BLaER1 (cell line): ENCODE results near the gene CLIC3.

Experiments used
- H3K27ac ChIP-seq: shearing (Covaris generic); formaldehyde crosslinking; 2 replicates; pipeline ENCODE4 v1.8.1; 2022
- H3K27me3 ChIP-seq: shearing (Covaris generic); formaldehyde crosslinking; 2 replicates; pipeline ENCODE4 v1.8.1; 2022
- H3K36me3 ChIP-seq: shearing (Covaris generic); formaldehyde crosslinking; 2 replicates; pipeline ENCODE4 v1.8.1; 2022
- H3K4me1 ChIP-seq: shearing (Covaris generic); formaldehyde crosslinking; 2 replicates; pipeline ENCODE4 v1.8.1; 2022
- H3K4me2 ChIP-seq: shearing (Covaris generic); formaldehyde crosslinking; 2 replicates; pipeline ENCODE4 v1.8.1; 2022
- H3K4me3 ChIP-seq: shearing (Covaris generic); formaldehyde crosslinking; 2 replicates; pipeline ENCODE4 v1.8.1; 2022
- H3K9ac ChIP-seq: shearing (Covaris generic); formaldehyde crosslinking; 2 replicates; pipeline ENCODE4 v1.8.1; 2022
- H3K9me3 ChIP-seq: shearing (Covaris generic); formaldehyde crosslinking; 2 replicates; pipeline ENCODE4 v1.8.1; 2022
- H4K20me1 ChIP-seq: shearing (Covaris generic); formaldehyde crosslinking; 2 replicates; pipeline ENCODE4 v1.8.1; 2022
- Cebpa-rat ChIP-seq: shearing (Covaris generic); IDR thresholded peaks from 2 replicates; pipeline ENCODE4 v1.8.1; 2022

CLIC3 gene

DNA sequence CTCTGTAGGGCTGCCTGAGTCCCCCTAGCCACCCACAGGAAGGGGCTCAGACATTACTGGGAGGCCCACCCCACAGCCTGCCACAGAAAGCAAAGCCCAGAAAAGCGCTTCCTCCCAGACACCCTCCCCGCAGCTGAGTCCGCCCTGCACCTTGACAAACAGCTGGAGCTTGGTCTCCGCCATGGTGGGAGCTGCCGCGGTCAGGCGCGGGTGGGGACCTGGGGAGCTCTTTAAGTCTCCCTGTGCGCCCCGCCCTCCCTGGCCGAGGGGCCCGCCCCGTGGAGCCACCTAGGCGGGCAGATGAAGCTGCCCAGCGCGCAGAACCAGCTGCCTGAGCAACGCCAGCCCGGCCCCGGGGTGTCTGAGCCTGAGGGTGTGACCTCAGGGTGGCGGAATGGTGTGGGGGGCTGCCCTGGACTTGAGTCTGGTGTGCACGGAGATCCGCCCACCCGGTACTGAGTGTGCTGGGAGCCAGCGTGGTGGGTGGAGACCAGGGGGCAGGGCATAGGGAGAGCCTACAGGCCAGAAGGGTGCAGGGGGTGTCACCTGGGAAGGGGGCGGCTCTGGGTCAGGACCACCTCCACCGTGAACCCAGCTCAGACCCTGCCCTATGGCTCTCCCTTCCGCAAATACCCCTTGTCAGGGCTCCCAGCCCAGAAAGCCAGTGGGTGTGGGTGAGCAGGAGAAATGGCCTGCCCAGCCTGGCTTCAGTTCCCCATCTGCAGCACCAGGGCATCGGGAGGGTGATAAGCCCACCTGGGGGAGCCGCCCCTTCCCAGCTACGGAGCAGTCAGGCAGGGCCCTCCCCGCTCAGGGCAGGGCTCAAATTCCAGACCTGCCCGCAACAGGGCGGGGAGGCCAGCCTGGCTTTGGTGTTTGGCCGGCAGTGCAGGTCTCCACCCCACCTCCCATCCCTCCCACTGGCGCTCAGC lies at the start of gene CLIC3:
Gene CLIC3, minus strand, starts transcription at position 208 of the 932 bp plus-strand sequence. Its CDS starts 25 bp downstream, at position 183.
- Histone ChIP-seq H3K4me2 (peak within 1 kb of the TSS; percentile 84), H3K9me3 (no peaks in the 10 kb centered on the region), H3K4me1 (peaks cover 77% of the 10 kb centered on the region), H3K36me3 (peaks cover 15% of the 10 kb centered on the region), H4K20me1 (peaks cover 24% of the 10 kb centered on the region), H3K27me3 (no peaks in the 10 kb centered on the region), H3K27ac (peak within 1 kb of the TSS; percentile 46; the same call in 1 of the 2 replicates), H3K9ac (peak within 1 kb of the TSS; percentile 66), H3K4me3 (no peak within 1 kb of the TSS)
- TF ChIP-seq Cebpa-rat = no peak

- H3K27ac ChIP-seq = peak overlapping the region; percentile 71
- H3K4me2 ChIP-seq = peak overlapping the region; percentile 99
Measured at GRCh38 chr9:137045294-137046087, 49.1 kb upstream of the CLIC3 start.

DNA sequence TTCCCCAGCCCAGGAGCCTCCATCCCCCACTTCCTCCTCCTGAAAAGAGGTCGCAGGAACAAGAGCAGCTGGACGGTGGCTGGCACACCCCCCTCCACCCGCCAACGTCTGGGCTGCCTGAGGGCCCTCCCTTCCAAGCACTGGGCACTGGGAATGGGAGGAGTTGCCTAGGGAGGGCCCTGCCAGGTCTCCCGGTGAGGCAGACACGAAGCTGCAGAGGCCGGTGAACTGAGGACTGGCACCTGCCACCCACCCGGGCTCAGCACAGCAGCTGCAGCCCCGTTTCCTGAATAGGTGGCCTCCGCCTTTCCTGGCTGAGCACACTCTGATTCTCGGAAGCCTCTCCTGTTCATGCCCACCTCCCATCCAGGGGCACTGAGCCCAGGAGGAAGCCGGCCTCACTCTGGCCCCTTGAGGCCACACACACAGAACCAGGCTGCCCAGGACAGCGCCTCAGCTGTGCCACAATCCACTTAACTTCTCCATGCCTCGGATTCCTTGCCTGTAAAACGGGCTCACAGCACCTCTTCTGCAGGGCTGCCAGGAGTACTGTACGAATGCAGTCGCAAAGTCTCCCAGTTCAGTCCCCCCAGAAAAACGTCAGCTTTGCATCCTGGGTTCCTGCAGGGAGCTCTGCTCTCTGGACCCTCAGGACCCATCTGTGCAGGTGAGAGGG lies 48.3 kb upstream of the CLIC3 start:
- peak overlapping the region; percentile 71 for H3K27ac ChIP-seq
- H3K9ac ChIP-seq = peak overlapping the region; percentile 80
- peak overlapping the region; percentile 88 for H3K4me3 ChIP-seq
- H3K4me2 ChIP-seq = peak overlapping the region; percentile 99
- no peaks in the 10 kb centered on the region for H3K9me3 ChIP-seq
- no peak for TF ChIP-seq Cebpa-rat
- peaks cover 74% of the 10 kb centered on the region for H4K20me1 ChIP-seq
- H3K36me3 ChIP-seq = peaks cover 12% of the 10 kb centered on the region
- peaks cover 48% of the 10 kb centered on the region for H3K27me3 ChIP-seq
- H3K4me1 ChIP-seq = peaks cover 53% of the 10 kb centered on the region

More at GRCh38 chr9:137045294-137046087, 49.1 kb upstream of the CLIC3 start:
- H3K27me3 ChIP-seq = peaks cover 57% of the 10 kb centered on the region
- peaks cover 81% of the 10 kb centered on the region for H4K20me1 ChIP-seq
- no peaks in the 10 kb centered on the region for H3K9me3 ChIP-seq
- no peak for TF ChIP-seq Cebpa-rat
- H3K4me3 ChIP-seq = peak overlapping the region; percentile 88
- peak overlapping the region; percentile 80 for H3K9ac ChIP-seq
- H3K36me3 ChIP-seq = peaks cover 5% of the 10 kb centered on the region
- peaks cover 50% of the 10 kb centered on the region for H3K4me1 ChIP-seq

DNA sequence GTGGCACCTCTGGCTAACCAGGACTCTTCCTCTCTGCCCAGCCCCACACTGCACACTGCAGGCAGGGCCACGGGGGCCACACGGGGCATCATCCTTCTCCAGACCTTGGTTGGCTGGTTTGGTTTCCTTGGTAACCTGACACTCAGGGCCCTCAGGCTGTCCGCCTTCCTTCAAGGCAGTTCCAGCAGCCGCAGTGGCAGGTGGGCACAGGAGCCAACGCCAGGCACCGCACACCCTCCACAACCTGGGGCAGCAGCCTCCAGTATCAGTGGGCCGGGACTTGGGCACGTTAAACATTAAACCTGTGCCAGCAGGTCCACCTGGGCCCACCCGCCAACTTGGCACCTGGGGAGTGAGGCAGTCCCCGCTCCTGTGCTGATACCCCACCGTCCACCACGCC lies 47.7 kb upstream of the CLIC3 start:
- Histone ChIP-seq H3K4me1 (peaks cover 59% of the 10 kb centered on the region), H3K4me3 (peak overlapping the region; percentile 88), H3K9ac (peak overlapping the region; percentile 80), H3K4me2 (peak overlapping the region; percentile 99), H4K20me1 (peaks cover 68% of the 10 kb centered on the region), H3K27ac (peak overlapping the region; percentile 71), H3K27me3 (peaks cover 42% of the 10 kb centered on the region), H3K36me3 (peaks cover 18% of the 10 kb centered on the region), H3K9me3 (no peaks in the 10 kb centered on the region)
- no peak for TF ChIP-seq Cebpa-rat

DNA sequence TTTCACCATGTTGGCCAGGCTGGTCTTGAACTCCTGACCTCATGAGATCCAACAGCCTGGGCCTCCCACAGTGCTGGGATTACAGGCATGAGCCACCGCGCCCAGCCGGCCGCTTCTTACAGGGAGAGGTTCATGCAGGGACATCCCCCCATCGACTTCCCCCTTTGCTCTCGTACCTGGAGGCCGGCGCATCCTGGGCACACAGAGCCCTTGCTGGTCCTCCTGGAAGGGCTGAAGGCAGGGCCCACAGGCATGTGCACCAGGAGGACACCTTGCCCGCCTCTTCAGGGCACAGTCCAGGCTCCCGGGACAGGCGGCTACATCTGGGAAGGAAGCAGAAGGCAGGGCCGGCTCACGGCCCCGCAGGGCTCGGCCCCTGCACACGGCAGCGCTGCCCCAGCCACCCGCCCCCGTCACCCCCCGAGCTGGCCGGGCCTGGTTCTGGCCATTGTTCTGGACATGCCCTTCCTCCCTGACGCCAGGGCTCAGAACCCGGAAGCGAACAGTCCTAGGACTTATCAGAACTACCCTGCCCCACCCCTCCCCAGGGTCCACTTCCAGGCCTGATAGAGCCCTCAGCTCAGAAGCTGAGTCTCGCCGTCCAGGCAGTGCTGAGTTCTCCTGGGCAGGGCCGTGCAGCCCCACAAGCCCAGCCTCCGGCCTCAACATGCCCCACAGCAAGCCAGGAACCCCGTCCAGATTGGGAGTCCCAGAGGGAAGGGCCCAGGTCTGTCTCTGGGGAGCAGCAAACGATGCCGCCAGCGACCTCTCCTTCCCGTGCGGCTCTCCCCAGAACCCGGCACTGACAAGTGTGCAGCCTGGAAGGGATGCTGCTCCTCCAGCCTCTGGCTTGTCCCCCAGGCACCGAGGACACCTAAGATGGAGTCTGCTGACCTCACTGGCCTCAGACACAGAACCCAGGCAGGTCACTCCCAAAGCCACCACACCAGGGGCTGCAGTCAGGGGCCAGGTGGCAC lies 46.7 kb upstream of the CLIC3 start:
- TF ChIP-seq Cebpa-rat = no peak
- Histone ChIP-seq H3K27me3 (peaks cover 34% of the 10 kb centered on the region), H3K4me3 (peak overlapping the region; percentile 88; the same call in 1 of the 2 replicates), H3K4me2 (peak overlapping the region; percentile 99), H3K9me3 (no peaks in the 10 kb centered on the region), H4K20me1 (peaks cover 67% of the 10 kb centered on the region), H3K9ac (peak overlapping the region; percentile 80; the same call in 1 of the 2 replicates), H3K27ac (no peak overlapping the region; the same call in 1 of the 2 replicates), H3K4me1 (peaks cover 64% of the 10 kb centered on the region), H3K36me3 (peaks cover 28% of the 10 kb centered on the region)

- Histone ChIP-seq H3K27ac (peak overlapping the region; percentile 71), H4K20me1 (peaks cover 54% of the 10 kb centered on the region), H3K4me2 (peak overlapping the region; percentile 99), H3K9ac (peak overlapping the region; percentile 64), H3K4me1 (peaks cover 66% of the 10 kb centered on the region), H3K4me3 (peak overlapping the region; percentile 31; the same call in 1 of the 2 replicates), H3K9me3 (no peaks in the 10 kb centered on the region), H3K27me3 (peaks cover 16% of the 10 kb centered on the region; the same call in 1 of the 2 replicates), H3K36me3 (peaks cover 43% of the 10 kb centered on the region)
- no peak for TF ChIP-seq Cebpa-rat
Measured at GRCh38 chr9:137041124-137041523, 44.8 kb upstream of the CLIC3 start.

DNA sequence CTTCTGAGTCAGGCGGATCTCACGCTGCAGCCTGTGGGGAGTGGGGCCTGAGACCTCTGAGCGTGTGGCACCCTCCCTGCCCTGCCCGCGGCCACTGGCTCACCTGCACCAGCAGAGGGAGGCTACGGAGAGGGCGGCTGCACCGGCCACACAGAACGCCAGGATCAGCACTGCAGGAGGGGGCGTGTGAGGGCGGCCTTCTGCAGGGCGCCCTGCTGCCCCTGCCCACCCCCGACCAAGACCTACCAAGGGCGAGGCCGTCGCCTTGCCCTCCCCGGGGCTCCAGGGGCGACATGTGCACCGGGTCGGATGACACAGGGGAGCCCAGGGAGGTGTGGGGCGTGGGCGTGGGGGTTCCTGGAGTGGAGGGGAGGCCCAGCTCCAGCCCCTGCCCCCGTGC lies 44.2 kb upstream of the CLIC3 start:
- TF ChIP-seq Cebpa-rat = no peak
- Histone ChIP-seq H3K4me1 (peaks cover 72% of the 10 kb centered on the region), H3K4me3 (no peak overlapping the region), H3K4me2 (peak overlapping the region; percentile 99), H3K27ac (peak overlapping the region; percentile 71), H3K36me3 (peaks cover 43% of the 10 kb centered on the region), H3K9me3 (no peaks in the 10 kb centered on the region), H3K9ac (peak overlapping the region; percentile 64; the same call in 1 of the 2 replicates), H4K20me1 (peaks cover 53% of the 10 kb centered on the region), H3K27me3 (peaks cover 12% of the 10 kb centered on the region; the same call in 1 of the 2 replicates)

GRCh38 chr9:137039611-137040366 lies 43.4 kb upstream of the CLIC3 start:
- Histone ChIP-seq H3K4me3 (no peak overlapping the region), H3K4me2 (no peak overlapping the region), H3K4me1 (peaks cover 72% of the 10 kb centered on the region), H3K27me3 (peaks cover 4% of the 10 kb centered on the region; the same call in 1 of the 2 replicates), H3K36me3 (peaks cover 43% of the 10 kb centered on the region), H3K9me3 (no peaks in the 10 kb centered on the region), H3K27ac (no peak overlapping the region), H3K9ac (no peak overlapping the region), H4K20me1 (peaks cover 45% of the 10 kb centered on the region)
- TF ChIP-seq Cebpa-rat = no peak
